ENCODE measurements around the gene TNFSF15. TPM values are rescaled to one million over a fixed set of nuclear protein-coding genes. Genes with fewer than 3 reads are reported as not detected.

The TNFSF15 gene
- total RNA-seq, 1 experiment from 2014 or later, result 0.03 TPM

DNA sequence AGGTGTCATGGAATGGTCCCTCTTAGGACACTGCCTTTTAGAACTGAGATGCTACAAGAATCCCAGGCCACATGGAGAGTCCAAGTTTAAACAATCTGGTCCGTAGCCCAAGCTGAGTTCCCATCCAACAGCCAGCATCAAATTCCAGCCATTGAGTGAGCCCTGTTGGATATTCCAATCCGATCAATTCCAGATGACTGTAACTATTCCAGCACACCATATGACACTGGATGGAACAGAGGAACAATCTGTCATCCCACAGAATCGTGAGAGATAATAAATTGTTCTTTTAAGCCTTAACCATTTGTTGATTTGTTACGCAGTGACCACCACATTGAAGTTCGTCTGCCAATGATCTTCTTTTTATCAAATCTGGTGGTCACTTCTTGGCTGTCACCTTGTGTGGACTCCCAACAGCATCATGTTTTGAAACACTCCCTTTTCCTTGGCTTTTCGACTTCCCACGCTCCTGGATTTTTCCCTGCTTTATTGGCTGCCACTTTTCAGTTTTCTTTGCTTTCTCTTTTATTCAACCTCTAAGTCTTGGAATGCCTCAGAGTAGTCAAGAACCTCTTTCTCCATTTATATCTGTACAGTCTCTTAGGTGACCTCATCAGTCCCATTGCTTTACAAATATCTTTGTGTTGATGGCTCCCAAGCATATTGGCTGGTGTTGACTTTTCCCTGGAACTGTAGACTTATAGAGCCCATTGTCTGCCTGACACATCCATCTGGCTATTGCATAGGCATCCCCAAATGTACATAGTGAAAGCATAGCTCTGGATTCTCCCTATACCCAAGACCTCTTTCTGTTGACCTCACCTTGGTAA lies 46.1 kb downstream of the TNFSF15 start:
- TF ChIP-seq REST (IDR thresholded peaks at IDR 0.05; ENCODE audit: insufficient read depth in 1 of 2, low read depth in 2 of 2, low read length in 1 of 2) (no peak), CTCF (IDR thresholded peaks at IDR 0.05) (no peak), SIN3A (IDR thresholded peaks at IDR 0.05; ENCODE audit: borderline replicate concordance, insufficient read depth, low read depth, low read length) (no peak), POLR2AphosphoS5 (IDR thresholded peaks at IDR 0.05; ENCODE audit: low read depth, low read length) (no peak), TCF7L2 (IDR thresholded peaks at IDR 0.05; ENCODE audit: low read depth, low read length) (no peak)
- no peaks in the 10 kb centered on the region for H3K9me3 ChIP-seq (ENCODE audit: control insufficient read depth, insufficient read depth, low read depth, low read length)
- H3K36me3 ChIP-seq (ENCODE audit: control insufficient read depth, insufficient read depth, low read length), result no peaks in the 10 kb centered on the region
- ATAC-seq (no peak), DNase-seq (ENCODE audit: low read depth, low spot score) (no peak)
- no peaks in the 10 kb centered on the region for H3K4me1 ChIP-seq (ENCODE audit: control insufficient read depth, insufficient read depth, low read length)
- H3K27ac ChIP-seq (ENCODE audit: low read length), result no peak overlapping the region
- H3K4me3 ChIP-seq (ENCODE audit: low read depth in 2 of 2, low read length in 2 of 2), result no peak overlapping the region
- in situ Hi-C loops (cut with HindIII; ENCODE audit: low pct_unique_long_range_greater_than_20kb, low sequenced_read_pairs), result no loop called here
- CTCF ChIA-PET, result no interaction called here
- intact Hi-C loops (cut with micrococcal nuclease; ENCODE audit: unreplicated experiment), result no loop called here
- BruUV-seq (replicated peaks), result no TSS peak
- no peaks in the 10 kb centered on the region for H3K27me3 ChIP-seq (ENCODE audit: control insufficient read depth, insufficient read depth, low read length)
- POLR2A ChIA-PET, result no interaction called here

DNA sequence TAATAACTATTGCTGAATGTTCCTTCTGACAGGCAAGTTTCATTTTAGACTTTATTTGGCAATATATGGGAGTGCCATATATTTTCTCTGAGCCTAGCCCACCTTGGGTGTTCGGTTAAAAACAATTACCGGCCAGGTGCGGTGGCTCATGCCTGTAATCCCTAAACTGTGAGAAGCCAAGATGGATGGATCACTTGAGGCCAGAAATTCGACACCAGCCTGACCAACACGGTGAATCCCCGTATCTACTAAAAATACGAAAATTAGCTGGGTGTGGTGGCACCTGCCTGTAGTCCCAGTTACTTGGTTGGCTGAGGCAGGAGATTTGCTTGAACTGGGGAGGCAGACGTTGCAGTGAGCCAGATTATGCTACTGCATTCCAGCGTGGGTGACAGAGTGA lies 47.9 kb downstream of the TNFSF15 start:
- no peaks in the 10 kb centered on the region for H3K36me3 ChIP-seq (ENCODE audit: control insufficient read depth, insufficient read depth, low read length)
- DNase-seq (ENCODE audit: low read depth, low spot score) (no peak), ATAC-seq (no peak)
- H3K9me3 ChIP-seq (ENCODE audit: control insufficient read depth, insufficient read depth, low read depth, low read length), result no peaks in the 10 kb centered on the region
- TF ChIP-seq TCF7L2 (IDR thresholded peaks at IDR 0.05; ENCODE audit: low read depth, low read length), result no peak
- no peak for TF ChIP-seq POLR2AphosphoS5 (IDR thresholded peaks at IDR 0.05; ENCODE audit: low read depth, low read length)
- no peak for TF ChIP-seq CTCF (IDR thresholded peaks at IDR 0.05)
- TF ChIP-seq SIN3A (IDR thresholded peaks at IDR 0.05; ENCODE audit: borderline replicate concordance, insufficient read depth, low read depth, low read length), result no peak
- no peak for TF ChIP-seq REST (IDR thresholded peaks at IDR 0.05; ENCODE audit: insufficient read depth in 1 of 2, low read depth in 2 of 2, low read length in 1 of 2)
- no TSS peak for BruUV-seq (replicated peaks)
- in situ Hi-C loops (cut with HindIII; ENCODE audit: low pct_unique_long_range_greater_than_20kb, low sequenced_read_pairs) (no loop called here), intact Hi-C loops (cut with micrococcal nuclease; ENCODE audit: unreplicated experiment) (no loop called here)
- ChIA-PET CTCF (no interaction called here), POLR2A (no interaction called here)
- no peaks in the 10 kb centered on the region for H3K27me3 ChIP-seq (ENCODE audit: control insufficient read depth, insufficient read depth, low read length)
- no peak overlapping the region for H3K4me3 ChIP-seq (ENCODE audit: low read depth in 2 of 2, low read length in 2 of 2)
- H3K4me1 ChIP-seq (ENCODE audit: control insufficient read depth, insufficient read depth, low read length), result no peaks in the 10 kb centered on the region
- H3K27ac ChIP-seq (ENCODE audit: low read length), result no peak overlapping the region

Data from Panc1 (cell line).